ENCODE measurements around the gene TSHZ3. TPM values are rescaled to one million over a fixed set of nuclear protein-coding genes. Genes with fewer than 3 reads are reported as not detected.

Gene TSHZ3
- total RNA-seq, 1 donor from 2014 or later = 82.5 TPM

GRCh38 chr19:31303262-31303815, 45.9 kb downstream of the TSHZ3 start:
- Mint-ChIP-seq H3K36me3 (peaks cover 5% of the 10 kb centered on the region), H3K9me3 (no peaks in the 10 kb centered on the region), H3K27ac (no peak overlapping the region), H3K4me1 (peaks cover 14% of the 10 kb centered on the region), H3K27me3 (ENCODE audit: low read depth) (no peaks in the 10 kb centered on the region), H3K4me3 (no peak overlapping the region)
- TF ChIP-seq CTCF (IDR thresholded peaks at IDR 0.05; ENCODE audit: unreplicated experiment) = no peak
- DNase-seq (ENCODE audit: low spot score in 2 of 2, unreplicated experiment in 2 of 2) = no peak

- no peaks in the 10 kb centered on the region for H3K9me3 Mint-ChIP-seq
- DNase-seq (ENCODE audit: low spot score in 2 of 2, unreplicated experiment in 2 of 2) = no peak
- H3K4me3 Mint-ChIP-seq = no peak overlapping the region
- H3K27me3 Mint-ChIP-seq (ENCODE audit: low read depth) = no peaks in the 10 kb centered on the region
- H3K36me3 Mint-ChIP-seq = peaks cover 2% of the 10 kb centered on the region
- H3K27ac Mint-ChIP-seq = no peak overlapping the region
- peaks cover 12% of the 10 kb centered on the region for H3K4me1 Mint-ChIP-seq
- TF ChIP-seq CTCF (IDR thresholded peaks at IDR 0.05; ENCODE audit: unreplicated experiment) = no peak
These were observed 47.8 kb downstream of the TSHZ3 start for GRCh38 chr19:31301306-31301980.

GRCh38 chr19:31300422-31300821, 48.8 kb downstream of the TSHZ3 start:
- Mint-ChIP-seq H3K27me3 (ENCODE audit: low read depth) (no peaks in the 10 kb centered on the region), H3K4me3 (no peak overlapping the region), H3K27ac (peak overlapping the region; percentile 4), H3K36me3 (peaks cover 6% of the 10 kb centered on the region), H3K4me1 (peaks cover 12% of the 10 kb centered on the region), H3K9me3 (no peaks in the 10 kb centered on the region)
- TF ChIP-seq CTCF (IDR thresholded peaks at IDR 0.05; ENCODE audit: unreplicated experiment) = no peak
- no peak for DNase-seq (ENCODE audit: low spot score in 2 of 2, unreplicated experiment in 2 of 2)

- no peak overlapping the region for H3K4me3 Mint-ChIP-seq
- H3K9me3 Mint-ChIP-seq = no peaks in the 10 kb centered on the region
- peaks cover 9% of the 10 kb centered on the region for H3K36me3 Mint-ChIP-seq
- DNase-seq (ENCODE audit: low spot score in 2 of 2, unreplicated experiment in 2 of 2) = no peak
- H3K27ac Mint-ChIP-seq = no peak overlapping the region
- no peaks in the 10 kb centered on the region for H3K27me3 Mint-ChIP-seq (ENCODE audit: low read depth)
- TF ChIP-seq CTCF (IDR thresholded peaks at IDR 0.05; ENCODE audit: unreplicated experiment) = no peak
- peaks cover 12% of the 10 kb centered on the region for H3K4me1 Mint-ChIP-seq
These were observed 49.6 kb downstream of the TSHZ3 start for GRCh38 chr19:31299665-31300064.

GRCh38 chr19:31297991-31298390, 51.2 kb downstream of the TSHZ3 start:
- TF ChIP-seq CTCF (IDR thresholded peaks at IDR 0.05; ENCODE audit: unreplicated experiment) = no peak

More at GRCh38 chr19:31297991-31298390, 51.2 kb downstream of the TSHZ3 start:
- peaks cover 12% of the 10 kb centered on the region for H3K36me3 Mint-ChIP-seq
- H3K27me3 Mint-ChIP-seq (ENCODE audit: low read depth) = no peaks in the 10 kb centered on the region
- no peak overlapping the region for H3K27ac Mint-ChIP-seq
- peaks cover 3% of the 10 kb centered on the region for H3K9me3 Mint-ChIP-seq
- no peak overlapping the region for H3K4me3 Mint-ChIP-seq
- DNase-seq (ENCODE audit: low spot score in 2 of 2, unreplicated experiment in 2 of 2) = no peak
- peaks cover 12% of the 10 kb centered on the region for H3K4me1 Mint-ChIP-seq

Data from mesothelial cell of epicardium (in vitro differentiated cells).